ENCODE measurements around the gene RSRC1.

RSRC1 gene

GRCh38 chr3:158127250-158128219 is 17.6 kb downstream of the RSRC1 start:
- no peak for DNase-seq (ENCODE audit: low read depth in 2 of 2, low spot score in 1 of 2)

- no peak for DNase-seq (ENCODE audit: low read depth in 2 of 2, low spot score in 1 of 2)
These were observed 18.9 kb downstream of the RSRC1 start for GRCh38 chr3:158128755-158129154.

GRCh38 chr3:158134363-158134762 is 24.5 kb downstream of the RSRC1 start:
- DNase-seq (ENCODE audit: low read depth in 2 of 2, low spot score in 1 of 2) = no peak

- DNase-seq (ENCODE audit: low read depth in 2 of 2, low spot score in 1 of 2) = no peak
These were observed 30.5 kb downstream of the RSRC1 start for GRCh38 chr3:158140396-158140795.

GRCh38 chr3:158148218-158148617 is 38.3 kb downstream of the RSRC1 start:
- no peak for DNase-seq (ENCODE audit: low read depth in 2 of 2, low spot score in 1 of 2)

GRCh38 chr3:158152186-158152585 is 42.3 kb downstream of the RSRC1 start:
- DNase-seq (ENCODE audit: low read depth in 2 of 2, low spot score in 1 of 2) = no peak

- DNase-seq (ENCODE audit: low read depth in 2 of 2, low spot score in 1 of 2) = no peak
These were observed 49.1 kb downstream of the RSRC1 start for GRCh38 chr3:158158969-158159368.

GRCh38 chr3:158159714-158160113 is 49.8 kb downstream of the RSRC1 start:
- DNase-seq (ENCODE audit: low read depth in 2 of 2, low spot score in 1 of 2) = no peak

GRCh38 chr3:158160958-158161357 is 51.1 kb downstream of the RSRC1 start:
- DNase-seq (ENCODE audit: low read depth in 2 of 2, low spot score in 1 of 2) = no peak

GRCh38 chr3:158165141-158165655 is 55.3 kb downstream of the RSRC1 start:
- no peak for DNase-seq (ENCODE audit: low read depth in 2 of 2, low spot score in 1 of 2)

- DNase-seq (ENCODE audit: low read depth in 2 of 2, low spot score in 1 of 2) = no peak
These were observed 55.8 kb downstream of the RSRC1 start for GRCh38 chr3:158165730-158166129.

GRCh38 chr3:158166223-158166622 is 56.3 kb downstream of the RSRC1 start:
- no peak for DNase-seq (ENCODE audit: low read depth in 2 of 2, low spot score in 1 of 2)

GRCh38 chr3:158167737-158168557 is 58.1 kb downstream of the RSRC1 start:
- DNase-seq (ENCODE audit: low read depth in 2 of 2, low spot score in 1 of 2) = no peak

- no peak for DNase-seq (ENCODE audit: low read depth in 2 of 2, low spot score in 1 of 2)
These were observed 59.2 kb downstream of the RSRC1 start for GRCh38 chr3:158169091-158169491.

GRCh38 chr3:158181096-158181495 is 71.2 kb downstream of the RSRC1 start:
- no peak for DNase-seq (ENCODE audit: low read depth in 2 of 2, low spot score in 1 of 2)

GRCh38 chr3:158185711-158186110 is 75.8 kb downstream of the RSRC1 start:
- no peak for DNase-seq (ENCODE audit: low read depth in 2 of 2, low spot score in 1 of 2)

- DNase-seq (ENCODE audit: low read depth in 2 of 2, low spot score in 1 of 2) = no peak
These were observed 91.1 kb downstream of the RSRC1 start for GRCh38 chr3:158200955-158201354.

GRCh38 chr3:158205324-158205723 is 95.4 kb downstream of the RSRC1 start:
- DNase-seq (ENCODE audit: low read depth in 2 of 2, low spot score in 1 of 2) = no peak

- DNase-seq (ENCODE audit: low read depth in 2 of 2, low spot score in 1 of 2) = no peak
These were observed 96.1 kb downstream of the RSRC1 start for GRCh38 chr3:158205994-158206393.

- DNase-seq (ENCODE audit: low read depth in 2 of 2, low spot score in 1 of 2) = no peak
These were observed 100.2 kb downstream of the RSRC1 start for GRCh38 chr3:158210067-158210466.

- DNase-seq (ENCODE audit: low read depth in 2 of 2, low spot score in 1 of 2) = no peak
These were observed 103.6 kb downstream of the RSRC1 start for GRCh38 chr3:158213461-158213860.

GRCh38 chr3:158217992-158218391 is 108.1 kb downstream of the RSRC1 start:
- DNase-seq (ENCODE audit: low read depth in 2 of 2, low spot score in 1 of 2) = no peak

Data from stimulated activated CD8-positive, alpha-beta memory T cell treated with anti-CD3 and anti-CD28 coated beads, Interleukin-4, amount 100 ng/mL, for 4 hours (primary cell).